NB4 (cell line): Measurements from ENCODE around the gene S100A4.

Source experiments
- DNase-seq: peaks from one replicate; pipeline ENCODE4 v3.0.0; 2010; ENCODE audit warnings: low read depth
- H3K4me3 ChIP-seq: one replicate; pipeline ENCODE4 v1.5.1; 2011; ENCODE audit warnings: mild to moderate bottlenecking, low read depth, low read length, moderate library complexity
- MYC ChIP-seq: IDR thresholded peaks from 2 replicates; pipeline ENCODE4 v1.6.1; 2011; ENCODE audit warnings: low read depth, low read length
- POLR2A ChIP-seq: IDR thresholded peaks from 2 replicates; pipeline ENCODE4 v1.6.1; 2011; ENCODE audit warnings: mild to moderate bottlenecking; ENCODE audit not compliant: insufficient read length; ENCODE audit errors: extremely low read depth
- TF ChIP-seq, protein P1 (sequence below): IDR thresholded peaks from 2 replicates; pipeline ENCODE4 v1.6.1; 2011; ENCODE audit warnings: low read depth, low read length
- TF ChIP-seq, protein P2 (sequence below): IDR thresholded peaks from one replicate; pipeline ENCODE4 v1.5.1; 2012; ENCODE audit warnings: low read depth, low read length

Gene S100A4

DNA sequence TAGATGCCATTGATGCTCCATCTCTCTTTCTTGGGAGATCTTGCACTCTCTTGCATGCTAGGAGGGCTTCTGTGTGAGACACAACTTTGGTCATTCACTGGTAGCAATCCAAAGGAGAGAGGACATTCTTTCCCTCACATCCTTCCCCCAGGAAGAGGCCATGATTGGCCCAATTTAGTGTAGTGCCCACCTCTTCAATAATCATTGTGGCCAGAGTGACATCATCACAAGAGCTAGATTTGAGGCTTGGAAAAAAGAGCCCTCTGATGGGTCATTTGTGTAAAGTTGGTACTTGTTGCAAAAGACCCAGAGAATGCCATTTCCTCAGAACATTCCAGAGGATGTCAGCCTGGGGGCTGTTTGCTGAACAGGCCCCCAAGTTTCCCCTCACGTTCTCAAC is 40.0 kb downstream of the S100A4 start:
- TF ChIP-seq MYC = no peak
- TF ChIP-seq, protein P1, sequence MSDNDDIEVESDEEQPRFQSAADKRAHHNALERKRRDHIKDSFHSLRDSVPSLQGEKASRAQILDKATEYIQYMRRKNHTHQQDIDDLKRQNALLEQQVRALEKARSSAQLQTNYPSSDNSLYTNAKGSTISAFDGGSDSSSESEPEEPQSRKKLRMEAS = no peak
- TF ChIP-seq POLR2A = no peak
- TF ChIP-seq, protein P2, sequence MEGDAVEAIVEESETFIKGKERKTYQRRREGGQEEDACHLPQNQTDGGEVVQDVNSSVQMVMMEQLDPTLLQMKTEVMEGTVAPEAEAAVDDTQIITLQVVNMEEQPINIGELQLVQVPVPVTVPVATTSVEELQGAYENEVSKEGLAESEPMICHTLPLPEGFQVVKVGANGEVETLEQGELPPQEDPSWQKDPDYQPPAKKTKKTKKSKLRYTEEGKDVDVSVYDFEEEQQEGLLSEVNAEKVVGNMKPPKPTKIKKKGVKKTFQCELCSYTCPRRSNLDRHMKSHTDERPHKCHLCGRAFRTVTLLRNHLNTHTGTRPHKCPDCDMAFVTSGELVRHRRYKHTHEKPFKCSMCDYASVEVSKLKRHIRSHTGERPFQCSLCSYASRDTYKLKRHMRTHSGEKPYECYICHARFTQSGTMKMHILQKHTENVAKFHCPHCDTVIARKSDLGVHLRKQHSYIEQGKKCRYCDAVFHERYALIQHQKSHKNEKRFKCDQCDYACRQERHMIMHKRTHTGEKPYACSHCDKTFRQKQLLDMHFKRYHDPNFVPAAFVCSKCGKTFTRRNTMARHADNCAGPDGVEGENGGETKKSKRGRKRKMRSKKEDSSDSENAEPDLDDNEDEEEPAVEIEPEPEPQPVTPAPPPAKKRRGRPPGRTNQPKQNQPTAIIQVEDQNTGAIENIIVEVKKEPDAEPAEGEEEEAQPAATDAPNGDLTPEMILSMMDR = no peak
- H3K4me3 ChIP-seq = no peak overlapping the region
- DNase-seq = no peak

DNA sequence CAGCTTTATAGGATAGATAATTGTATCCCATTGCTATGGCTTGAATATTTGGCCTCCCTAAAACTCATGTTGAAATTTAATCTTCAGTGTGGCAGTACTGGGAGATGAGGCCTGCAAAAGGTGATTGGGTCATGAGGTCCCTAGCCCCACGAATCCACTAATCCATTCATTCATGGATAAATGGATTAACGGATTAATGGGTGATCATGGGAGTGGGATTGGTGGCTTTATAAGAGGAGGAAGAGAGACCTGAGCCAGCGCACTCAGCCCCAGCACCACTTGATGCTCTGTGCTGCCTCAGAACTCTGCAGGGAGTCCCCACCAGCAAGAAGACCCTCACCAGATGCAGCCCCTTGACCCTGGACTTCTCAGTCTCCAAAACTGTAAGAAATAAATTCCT is 41.8 kb downstream of the S100A4 start:
- TF ChIP-seq, protein P2 = no peak
- DNase-seq = no peak
- H3K4me3 ChIP-seq = no peak overlapping the region

DNA sequence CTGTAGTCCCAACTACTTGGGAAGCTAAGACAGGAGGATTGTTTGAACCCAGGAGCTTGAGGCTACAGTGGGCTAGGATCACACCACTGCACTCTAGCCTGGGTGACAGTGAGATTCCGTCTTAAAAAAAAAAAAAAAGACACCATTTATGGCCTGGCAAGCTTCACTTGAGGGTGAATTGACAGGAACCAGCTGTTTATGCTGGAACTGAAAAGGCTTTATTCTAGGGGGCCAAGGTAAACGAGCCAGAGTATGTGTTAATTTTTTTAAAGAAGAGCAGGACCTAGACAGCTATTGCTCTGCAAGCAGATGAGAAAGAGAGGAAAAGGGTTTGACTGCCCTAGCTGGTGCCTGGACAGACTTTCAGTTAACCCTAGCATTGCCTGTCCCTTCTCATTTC is 46.9 kb downstream of the S100A4 start:
- no peak overlapping the region for H3K4me3 ChIP-seq
- TF ChIP-seq, protein P1 = no peak
- no peak for TF ChIP-seq MYC
- TF ChIP-seq, protein P2 = no peak
- no peak for TF ChIP-seq POLR2A
- no peak for DNase-seq

DNA sequence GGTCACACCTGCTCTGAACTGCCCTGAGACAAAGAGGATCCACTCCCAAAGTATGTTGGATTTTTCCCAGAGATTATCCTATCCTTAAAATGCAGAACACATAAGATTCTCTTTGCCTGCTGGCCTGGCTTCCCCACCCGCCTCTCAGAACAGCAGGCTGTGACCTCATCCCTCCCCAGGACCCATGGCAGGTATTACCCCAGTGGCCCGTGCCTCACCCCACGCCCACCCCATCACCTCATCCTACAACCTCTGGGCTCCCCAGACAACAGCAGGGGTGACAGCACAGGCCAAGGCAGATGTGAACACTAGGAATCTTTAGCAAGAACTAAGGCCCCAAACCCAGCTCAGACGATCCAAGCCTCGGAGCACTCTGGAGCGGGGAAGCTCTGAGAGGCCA is 50.1 kb downstream of the S100A4 start:
- no peak for DNase-seq
- TF ChIP-seq, protein P1 = no peak
- TF ChIP-seq POLR2A = no peak
- TF ChIP-seq, protein P2 = no peak
- TF ChIP-seq MYC = no peak
- H3K4me3 ChIP-seq = no peak overlapping the region

DNA sequence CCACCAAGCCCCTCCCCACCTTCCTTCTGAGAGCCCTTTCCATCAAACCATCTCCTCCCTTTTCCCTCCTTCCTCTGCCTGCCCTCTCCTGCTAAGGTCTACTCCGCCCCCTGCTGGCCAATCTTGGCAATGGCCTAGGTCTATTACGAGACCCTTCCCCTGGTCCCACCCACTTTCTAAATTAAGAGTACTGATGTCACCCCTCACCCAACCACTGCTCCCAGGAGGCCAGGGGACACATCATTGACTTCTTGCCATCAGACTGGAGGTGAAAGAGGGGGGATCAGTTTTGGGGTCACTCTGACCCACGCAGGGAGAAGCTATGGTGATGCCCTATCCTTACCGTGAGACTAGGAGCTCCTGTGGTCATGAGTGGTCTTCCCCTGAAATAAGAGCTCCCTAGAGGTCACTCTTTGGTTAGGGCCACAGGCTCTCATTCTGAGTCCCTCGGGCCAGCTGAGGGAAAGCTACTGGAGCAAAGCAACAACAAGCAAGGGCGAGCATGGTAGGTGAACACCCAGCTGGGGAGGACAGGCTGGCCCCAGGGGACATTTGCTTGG is 50.5 kb downstream of the S100A4 start:
- H3K4me3 ChIP-seq = no peak overlapping the region
- TF ChIP-seq POLR2A = no peak
- TF ChIP-seq, protein P1 = no peak
- no peak for TF ChIP-seq MYC
- TF ChIP-seq, protein P2 = peak; percentile 78
- DNase-seq = peak; percentile 75
